Right atrium auricular region (tissue), 2 donors: ENCODE measurements around the gene AFAP1L1. TPM values are rescaled to one million over a fixed set of nuclear protein-coding genes. Genes with fewer than 3 reads are reported as not detected.
"Not testable (repeated sequence)": the region's sequence is repeated elsewhere in the genome, so short reads cannot be mapped to it uniquely, and the experiment has no call there.

Experiments used
- DNase-seq: peaks from one replicate; pipeline ENCODE4 v3.0.0-alpha.2; 2019; ENCODE audit warnings: low spot score
- H3K27ac ChIP-seq, 2 donors: fragments of 200-600 bp; sonication (generic); 1 replicate in 1 of 2; 2 replicates in 1 of 2; pipeline ENCODE4 v1.5.1; 2016 to 2019
- H3K27me3 ChIP-seq, 2 donors: fragments of 200-600 bp; sonication (generic); one replicate each; pipeline versions ENCODE4 v1.5.1 to v1.6.0; 2017 to 2019
- H3K36me3 ChIP-seq: fragments of 200-600 bp; sonication (generic); one replicate; pipeline ENCODE4 v1.5.1; 2016
- H3K4me1 ChIP-seq, 2 donors: fragments of 200-600 bp; sonication (generic); one replicate each; pipeline versions ENCODE4 v1.5.1 to v1.6.0; 2017 to 2019
- H3K4me3 ChIP-seq, 2 donors: fragments of 200-600 bp; sonication (generic); 1 replicate in 1 of 2; 2 replicates in 1 of 2; pipeline ENCODE4 v1.5.1; 2017 to 2019; ENCODE audit warnings: mild to moderate bottlenecking in 1 of 2, moderate library complexity in 1 of 2
- H3K9me3 ChIP-seq, 2 donors: fragments of 200-600 bp; sonication (generic); one replicate each; pipeline ENCODE4 v1.5.1; 2019
- CTCF ChIP-seq, 2 donors: fragments of 200-600 bp; sonication (generic); IDR thresholded peaks; one replicate each; pipeline ENCODE4 v1.5.1; 2019; ENCODE audit warnings: antibody characterized with exemption in 2 of 2
- total RNA-seq, 2 donors: library from RNA; depleted of rRNA; stranded (reverse); fragments of >200 nt; gene quantifications; one replicate each; pipeline ENCODE4 v1.1.0, GENCODE V29; 2016

Gene AFAP1L1
- total RNA-seq, 2 donors from 2014 or later, result 45.6 to 48.9 TPM

GRCh38 chr5:149271195-149271715, 404 bp upstream of the AFAP1L1 start:
- Histone ChIP-seq H3K27me3 (no peaks in the 10 kb centered on the region), H3K27ac (peak overlapping the region; percentile 93 to 94), H3K36me3 (no peaks in the 10 kb centered on the region), H3K9me3 (peaks cover 4 to 9% of the 10 kb centered on the region in 2 donors), H3K4me1 (peaks cover 0 to 34% of the 10 kb centered on the region in 2 donors), H3K4me3 (peak overlapping the region; percentile 67 to 77)
- DNase-seq, result no peak
- TF ChIP-seq CTCF (IDR thresholded peaks at IDR 0.05), result no peak

- Histone ChIP-seq H3K27ac (peak overlapping the region; percentile 93 to 94), H3K4me1 (peaks cover 0 to 49% of the 10 kb centered on the region in 2 donors), H3K4me3 (peak overlapping the region; percentile 67 to 77)
- H3K9me3 ChIP-seq, H3K36me3 ChIP-seq, H3K27me3 ChIP-seq, DNase-seq: not testable (repeated sequence)
Measured at GRCh38 chr5:149272781-149273180, 1.1 kb downstream of the AFAP1L1 start.

GRCh38 chr5:149273237-149273636, 1.6 kb downstream of the AFAP1L1 start:
- no peaks in the 10 kb centered on the region for H3K27me3 ChIP-seq
- H3K27ac ChIP-seq, result peak overlapping the region; percentile 93 to 94
- no peak for DNase-seq
- H3K9me3 ChIP-seq, result peaks cover 4 to 7% of the 10 kb centered on the region in 2 donors
- H3K36me3 ChIP-seq, result no peaks in the 10 kb centered on the region
- H3K4me1 ChIP-seq, result peaks cover 0 to 54% of the 10 kb centered on the region in 2 donors
- peak overlapping the region; percentile 67 to 77 for H3K4me3 ChIP-seq
- no peak for TF ChIP-seq CTCF (IDR thresholded peaks at IDR 0.05)

GRCh38 chr5:149273950-149274349, 2.3 kb downstream of the AFAP1L1 start:
- no peaks in the 10 kb centered on the region for H3K36me3 ChIP-seq
- peak overlapping the region in 1 of 2 donors; percentile 77 for H3K4me3 ChIP-seq
- H3K4me1 ChIP-seq, result peaks cover 0 to 61% of the 10 kb centered on the region in 2 donors
- no peak for TF ChIP-seq CTCF (IDR thresholded peaks at IDR 0.05)
- H3K27ac ChIP-seq, result peak overlapping the region; percentile 93 to 94
- H3K9me3 ChIP-seq, result no peaks in the 10 kb centered on the region
- DNase-seq, result no peak
- H3K27me3 ChIP-seq, result no peaks in the 10 kb centered on the region

- Histone ChIP-seq H3K27ac (peak overlapping the region in 1 of 2 donors; percentile 33), H3K27me3 (no peaks in the 10 kb centered on the region), H3K9me3 (no peaks in the 10 kb centered on the region), H3K4me3 (no peak overlapping the region), H3K36me3 (no peaks in the 10 kb centered on the region), H3K4me1 (peaks cover 0 to 71% of the 10 kb centered on the region in 2 donors)
- no peak for DNase-seq
- TF ChIP-seq CTCF (IDR thresholded peaks at IDR 0.05), result no peak
Measured at GRCh38 chr5:149274939-149275338, 3.3 kb downstream of the AFAP1L1 start.

GRCh38 chr5:149277801-149278200, 6.1 kb downstream of the AFAP1L1 start:
- Histone ChIP-seq H3K36me3 (no peaks in the 10 kb centered on the region), H3K9me3 (no peaks in the 10 kb centered on the region), H3K27me3 (no peaks in the 10 kb centered on the region), H3K4me3 (no peak overlapping the region), H3K27ac (peak overlapping the region; percentile 76 to 88), H3K4me1 (peaks cover 0 to 88% of the 10 kb centered on the region in 2 donors)
- TF ChIP-seq CTCF (IDR thresholded peaks at IDR 0.05), result no peak
- DNase-seq, result no peak
